ENCODE results near the gene HOPX.
"Not testable (repeated sequence)": the region's sequence is repeated elsewhere in the genome, so short reads cannot be mapped to it uniquely, and the experiment has no call there.

Gene HOPX

GRCh38 chr4:56681158-56681852, at the start of gene HOPX:
Gene HOPX (minus strand): TSS chr4:56681296. CDS start chr4:56657816, 23,480 bp downstream.
- DNase-seq: no peak

GRCh38 chr4:56730097-56730496, 49.0 kb upstream of the HOPX start:
- DNase-seq: no peak

GRCh38 chr4:56728512-56728911, 47.4 kb upstream of the HOPX start:
- DNase-seq: no peak

- no peak for DNase-seq
Measured at GRCh38 chr4:56727150-56727549, 46.1 kb upstream of the HOPX start.

GRCh38 chr4:56726593-56726992, 45.5 kb upstream of the HOPX start:
- DNase-seq: not testable (repeated sequence)

- DNase-seq: no peak
Measured at GRCh38 chr4:56723659-56724230, 42.6 kb upstream of the HOPX start.

- no peak for DNase-seq
Measured at GRCh38 chr4:56723201-56723605, 42.1 kb upstream of the HOPX start.

GRCh38 chr4:56708146-56708545, 27.1 kb upstream of the HOPX start:
- no peak for DNase-seq

GRCh38 chr4:56705966-56706365, 24.9 kb upstream of the HOPX start:
- DNase-seq: no peak

- DNase-seq: no peak
Measured at GRCh38 chr4:56705334-56705733, 24.2 kb upstream of the HOPX start.

GRCh38 chr4:56704089-56704871, 23.2 kb upstream of the HOPX start:
- no peak for DNase-seq

- no peak for DNase-seq
Measured at GRCh38 chr4:56703378-56703777, 22.3 kb upstream of the HOPX start.

GRCh38 chr4:56701644-56702043, 20.5 kb upstream of the HOPX start:
- DNase-seq: no peak

- no peak for DNase-seq
Measured at GRCh38 chr4:56701161-56701480, 20.0 kb upstream of the HOPX start.

- DNase-seq: no peak
Measured at GRCh38 chr4:56699537-56700105, 18.5 kb upstream of the HOPX start.

- no peak for DNase-seq
Measured at GRCh38 chr4:56698329-56698728, 17.2 kb upstream of the HOPX start.

- DNase-seq: no peak
Measured at GRCh38 chr4:56696056-56696455, 15.0 kb upstream of the HOPX start.

GRCh38 chr4:56693476-56693875, 12.4 kb upstream of the HOPX start:
- DNase-seq: not testable (repeated sequence)

GRCh38 chr4:56692576-56692975, 11.5 kb upstream of the HOPX start:
- DNase-seq: no peak

GRCh38 chr4:56691425-56691824, 10.3 kb upstream of the HOPX start:
- no peak for DNase-seq

- no peak for DNase-seq
Measured at GRCh38 chr4:56690393-56690792, 9.3 kb upstream of the HOPX start.

- DNase-seq: no peak
Measured at GRCh38 chr4:56689201-56689969, 8.3 kb upstream of the HOPX start.

- DNase-seq: no peak
Measured at GRCh38 chr4:56688094-56688647, 7.1 kb upstream of the HOPX start.

Data from SW 1271 (cell line).